Ascending aorta (tissue), 2 donors: Measurements from ENCODE around the gene ASB3. TPM values are rescaled to one million over a fixed set of nuclear protein-coding genes. Genes with fewer than 3 reads are reported as not detected.

Source experiments
- DNase-seq, 2 donors: peaks; one replicate each; pipeline ENCODE4 v3.0.0-alpha.2; 2019; ENCODE audit warnings: low spot score in 2 of 2
- H3K27ac ChIP-seq, 2 donors: fragments of 200-600 bp; sonication (generic); one replicate each; pipeline ENCODE4 v1.5.1; 2016 to 2017; ENCODE audit warnings: mild to moderate bottlenecking in 1 of 2
- H3K27me3 ChIP-seq: fragments of 200-600 bp; sonication (generic); one replicate; pipeline ENCODE4 v1.5.1; 2017
- H3K36me3 ChIP-seq, 2 donors: fragments of 200-600 bp; sonication (generic); one replicate each; pipeline ENCODE4 v1.5.1; 2016
- H3K4me1 ChIP-seq, 2 donors: fragments of 200-600 bp; sonication (generic); one replicate each; pipeline ENCODE4 v1.5.1; 2016 to 2017; ENCODE audit warnings: mild to moderate bottlenecking in 1 of 2
- H3K4me3 ChIP-seq, 2 donors: fragments of 200-600 bp; sonication (generic); one replicate each; pipeline ENCODE4 v1.5.1; 2016 to 2017; ENCODE audit warnings: mild to moderate bottlenecking in 1 of 2
- H3K9me3 ChIP-seq, 2 donors: fragments of 200-600 bp; sonication (generic); one replicate each; pipeline ENCODE4 v1.5.1; 2016
- CTCF ChIP-seq, 3 experiments: fragments of 200-600 bp in 2 of 3; fragments of 450-650 bp in 1 of 3; sonication (generic) in 2 of 3; IDR thresholded peaks; one replicate each; pipeline ENCODE4 v1.5.1; 2016 to 2019; ENCODE audit warnings: antibody characterized with exemption in 3 of 3, mild to moderate bottlenecking in 1 of 3, moderate library complexity in 1 of 3
- intact Hi-C: fragments of 100-400 bp; cut with DNase I; formaldehyde crosslinking; loops from one replicate; pipeline ENCODE4 v1.15.1; 2023
- total RNA-seq: library from RNA; depleted of rRNA; stranded (reverse); fragments of >200 nt; gene quantifications from one replicate; pipeline ENCODE4 v1.1.0, GENCODE V29; 2016

The ASB3 gene
- total RNA-seq, 1 donor from 2014 or later = 3.4 TPM

GRCh38 chr2:53819634-53820033 lies 32.9 kb upstream of the ASB3 start:
- no peaks in the 10 kb centered on the region for H3K4me1 ChIP-seq
- intact Hi-C loops = no loop called here
- DNase-seq = no peak
- H3K27me3 ChIP-seq = no peaks in the 10 kb centered on the region
- H3K27ac ChIP-seq = no peak overlapping the region
- H3K9me3 ChIP-seq = no peaks in the 10 kb centered on the region
- no peak overlapping the region for H3K4me3 ChIP-seq
- TF ChIP-seq CTCF (IDR thresholded peaks at IDR 0.05) = no peak
- peaks cover 41 to 51% of the 10 kb centered on the region in 2 donors for H3K36me3 ChIP-seq

GRCh38 chr2:53818854-53819435 lies 32.2 kb upstream of the ASB3 start:
- H3K4me3 ChIP-seq = no peak overlapping the region
- H3K9me3 ChIP-seq = no peaks in the 10 kb centered on the region
- intact Hi-C loops = no loop called here
- H3K27me3 ChIP-seq = no peaks in the 10 kb centered on the region
- TF ChIP-seq CTCF (IDR thresholded peaks at IDR 0.05) = no peak
- H3K27ac ChIP-seq = no peak overlapping the region
- DNase-seq = no peak
- no peaks in the 10 kb centered on the region for H3K4me1 ChIP-seq
- H3K36me3 ChIP-seq = peaks cover 42 to 53% of the 10 kb centered on the region in 2 donors

- Histone ChIP-seq H3K36me3 (peaks cover 66 to 91% of the 10 kb centered on the region in 2 donors), H3K9me3 (no peaks in the 10 kb centered on the region), H3K4me1 (no peaks in the 10 kb centered on the region), H3K4me3 (no peak overlapping the region), H3K27me3 (no peaks in the 10 kb centered on the region), H3K27ac (no peak overlapping the region)
- intact Hi-C loops = no loop called here
- no peak for DNase-seq
- no peak for TF ChIP-seq CTCF (IDR thresholded peaks at IDR 0.05)
Observed at GRCh38 chr2:53813151-53813550, 26.4 kb upstream of the ASB3 start.

- no peak for TF ChIP-seq CTCF (IDR thresholded peaks at IDR 0.05)
- H3K27ac ChIP-seq = no peak overlapping the region
- no peaks in the 10 kb centered on the region for H3K4me1 ChIP-seq
- H3K27me3 ChIP-seq = no peaks in the 10 kb centered on the region
- peaks cover 66 to 88% of the 10 kb centered on the region in 2 donors for H3K36me3 ChIP-seq
- H3K4me3 ChIP-seq = no peak overlapping the region
- DNase-seq = no peak
- intact Hi-C loops = no loop called here
- no peaks in the 10 kb centered on the region for H3K9me3 ChIP-seq
Observed at GRCh38 chr2:53811601-53812000, 24.8 kb upstream of the ASB3 start.

GRCh38 chr2:53802617-53803151 lies 15.9 kb upstream of the ASB3 start:
- Histone ChIP-seq H3K4me1 (no peaks in the 10 kb centered on the region), H3K27me3 (no peaks in the 10 kb centered on the region), H3K36me3 (peaks cover 54 to 78% of the 10 kb centered on the region in 2 donors), H3K4me3 (no peak overlapping the region), H3K9me3 (no peaks in the 10 kb centered on the region), H3K27ac (no peak overlapping the region)
- no peak for TF ChIP-seq CTCF (IDR thresholded peaks at IDR 0.05)
- intact Hi-C loops = no loop called here
- DNase-seq = no peak
